Activated CD4-positive, alpha-beta T cell treated with anti-CD3 and anti-CD28 coated beads, Interleukin-2, amount 10 ng/mL, durations not matched to agents 24 days and 14 days (primary cell): ENCODE data around the gene MYADM. TPM values are rescaled to one million over a fixed set of nuclear protein-coding genes. Genes with fewer than 3 reads are reported as not detected.

Experiments used
- DNase-seq: peaks from one replicate; pipeline ENCODE4 v3.0.0; 2022
- H3K27ac Mint-ChIP-seq: one replicate; pipeline ENCODE4 v1.8.0; 2022; ENCODE audit warnings: mild to moderate bottlenecking, mixed read lengths
- H3K27me3 Mint-ChIP-seq: one replicate; pipeline ENCODE4 v1.8.0; 2022; ENCODE audit warnings: mixed read lengths
- H3K36me3 Mint-ChIP-seq: one replicate; pipeline ENCODE4 v1.8.0; 2022; ENCODE audit warnings: low read depth, mild to moderate bottlenecking, mixed read lengths
- H3K4me1 Mint-ChIP-seq: one replicate; pipeline ENCODE4 v1.8.0; 2021; ENCODE audit warnings: mixed read lengths
- H3K4me3 Mint-ChIP-seq: one replicate; pipeline ENCODE4 v1.8.0; 2022; ENCODE audit warnings: mild to moderate bottlenecking, moderate library complexity, mixed read lengths
- H3K9me3 Mint-ChIP-seq: one replicate; pipeline ENCODE4 v1.8.0; 2021; ENCODE audit warnings: mixed read lengths
- intact Hi-C: fragments of 100-400 bp; cut with micrococcal nuclease; formaldehyde crosslinking; loops from one replicate; pipeline ENCODE4 v1.15.1; 2023
- total RNA-seq: library from RNA; stranded (reverse); gene quantifications from 2 replicates; pipeline ENCODE4 v1.2.3, GENCODE V29; 2022

Gene MYADM
- total RNA-seq, 1 donor from 2014 or later, result 69.0 TPM

DNA sequence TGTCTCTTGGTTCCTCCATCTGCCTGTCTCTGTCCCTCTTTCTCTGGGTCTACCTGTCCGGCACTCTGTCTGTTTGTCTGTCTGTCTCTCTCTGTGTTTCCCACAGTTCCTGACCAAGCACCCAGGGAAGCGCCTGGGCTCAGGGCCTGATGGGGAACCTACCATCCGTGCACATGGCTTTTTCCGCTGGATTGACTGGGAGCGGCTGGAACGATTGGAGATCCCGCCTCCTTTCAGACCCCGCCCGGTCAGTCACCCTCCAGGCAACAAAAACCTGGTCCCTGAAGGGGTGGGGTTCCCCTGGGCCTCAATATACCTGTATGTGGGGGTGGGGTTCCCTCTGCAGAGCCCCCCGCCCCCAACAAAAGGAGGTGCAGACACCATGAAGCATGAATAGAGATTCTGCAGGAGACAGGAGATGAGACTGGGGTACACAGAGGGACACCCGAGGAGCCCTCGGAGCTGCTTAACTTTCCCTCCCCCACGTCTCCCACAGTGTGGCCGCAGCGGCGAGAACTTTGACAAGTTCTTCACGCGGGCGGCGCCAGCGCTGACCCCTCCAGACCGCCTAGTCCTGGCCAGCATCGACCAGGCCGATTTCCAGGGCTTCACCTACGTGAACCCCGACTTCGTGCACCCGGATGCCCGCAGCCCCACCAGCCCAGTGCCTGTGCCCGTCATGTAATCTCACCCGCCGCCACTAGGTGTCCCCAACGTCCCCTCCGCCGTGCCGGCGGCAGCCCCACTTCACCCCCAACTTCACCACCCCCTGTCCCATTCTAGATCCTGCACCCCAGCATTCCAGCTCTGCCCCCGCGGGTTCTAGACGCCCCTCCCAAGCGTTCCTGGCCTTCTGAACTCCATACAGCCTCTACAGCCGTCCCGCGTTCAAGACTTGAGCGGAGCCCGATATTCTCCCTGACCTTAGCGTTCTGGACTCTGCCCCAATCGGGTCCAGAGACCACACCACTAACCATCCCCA is 38.8 kb downstream of the MYADM start:
- peaks cover 60% of the 10 kb centered on the region for H3K27me3 Mint-ChIP-seq
- peaks cover 8% of the 10 kb centered on the region for H3K36me3 Mint-ChIP-seq
- no peak overlapping the region for H3K4me3 Mint-ChIP-seq
- peaks cover 17% of the 10 kb centered on the region for H3K4me1 Mint-ChIP-seq
- no peak overlapping the region for H3K27ac Mint-ChIP-seq
- H3K9me3 Mint-ChIP-seq, result no peaks in the 10 kb centered on the region
- intact Hi-C loops, result loop anchor here (1.0 to 10.0 kb wide), 3 partner anchors 62 to 118 kb away; no protein-coding TSS in a partner anchor
- DNase-seq, result peak; percentile 92

DNA sequence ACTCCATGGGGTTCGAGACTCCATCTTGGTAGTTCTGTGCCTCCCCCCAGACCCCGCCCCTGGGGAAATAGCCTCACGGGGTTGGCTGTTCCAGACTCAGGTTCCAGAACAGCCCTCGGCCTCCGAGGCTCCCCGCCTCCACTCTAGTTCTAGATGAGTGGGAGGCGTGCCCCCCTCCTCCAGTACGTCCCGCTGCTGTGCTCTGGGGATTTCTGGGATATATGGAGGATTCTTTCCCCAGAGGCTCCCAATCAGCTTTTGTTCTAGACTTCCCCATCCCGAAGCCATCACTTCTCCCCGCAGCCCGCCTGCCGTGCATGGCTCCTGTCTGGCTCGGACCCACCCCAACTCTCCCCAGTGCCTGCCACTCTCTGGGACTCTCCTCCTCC is 39.5 kb downstream of the MYADM start:
- Mint-ChIP-seq H3K27ac (no peak overlapping the region), H3K36me3 (peaks cover 8% of the 10 kb centered on the region), H3K4me1 (peaks cover 17% of the 10 kb centered on the region), H3K9me3 (no peaks in the 10 kb centered on the region), H3K27me3 (peaks cover 67% of the 10 kb centered on the region), H3K4me3 (no peak overlapping the region)
- intact Hi-C loops, result loop anchor here (5.0 to 10.0 kb wide), 2 partner anchors 62 to 70 kb away; no protein-coding TSS in a partner anchor
- DNase-seq, result no peak

DNA sequence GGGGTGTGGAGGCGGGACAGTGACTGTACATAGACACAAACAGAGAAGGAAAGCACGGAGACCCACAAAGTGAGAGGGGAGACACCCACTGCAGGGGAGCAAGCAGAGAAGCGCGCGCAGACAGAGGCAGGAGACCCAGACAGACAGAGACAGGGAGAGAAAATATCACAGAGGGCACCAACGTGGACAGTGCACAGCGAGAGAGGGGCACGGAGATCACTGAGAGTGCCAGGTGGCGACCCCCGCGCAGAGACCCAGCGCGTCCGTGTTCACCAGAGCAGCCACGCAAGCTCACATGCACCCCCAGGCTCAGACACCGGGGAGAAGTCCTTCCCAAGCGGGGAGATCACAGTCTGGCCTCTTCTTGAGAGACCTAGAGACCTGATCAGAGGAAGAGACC is 40.0 kb downstream of the MYADM start:
- intact Hi-C loops, result loop anchor here (5.0 to 10.0 kb wide), 2 partner anchors 63 to 70 kb away; no protein-coding TSS in a partner anchor
- Mint-ChIP-seq H3K27me3 (peaks cover 67% of the 10 kb centered on the region), H3K4me3 (peak overlapping the region; percentile 8)

DNA sequence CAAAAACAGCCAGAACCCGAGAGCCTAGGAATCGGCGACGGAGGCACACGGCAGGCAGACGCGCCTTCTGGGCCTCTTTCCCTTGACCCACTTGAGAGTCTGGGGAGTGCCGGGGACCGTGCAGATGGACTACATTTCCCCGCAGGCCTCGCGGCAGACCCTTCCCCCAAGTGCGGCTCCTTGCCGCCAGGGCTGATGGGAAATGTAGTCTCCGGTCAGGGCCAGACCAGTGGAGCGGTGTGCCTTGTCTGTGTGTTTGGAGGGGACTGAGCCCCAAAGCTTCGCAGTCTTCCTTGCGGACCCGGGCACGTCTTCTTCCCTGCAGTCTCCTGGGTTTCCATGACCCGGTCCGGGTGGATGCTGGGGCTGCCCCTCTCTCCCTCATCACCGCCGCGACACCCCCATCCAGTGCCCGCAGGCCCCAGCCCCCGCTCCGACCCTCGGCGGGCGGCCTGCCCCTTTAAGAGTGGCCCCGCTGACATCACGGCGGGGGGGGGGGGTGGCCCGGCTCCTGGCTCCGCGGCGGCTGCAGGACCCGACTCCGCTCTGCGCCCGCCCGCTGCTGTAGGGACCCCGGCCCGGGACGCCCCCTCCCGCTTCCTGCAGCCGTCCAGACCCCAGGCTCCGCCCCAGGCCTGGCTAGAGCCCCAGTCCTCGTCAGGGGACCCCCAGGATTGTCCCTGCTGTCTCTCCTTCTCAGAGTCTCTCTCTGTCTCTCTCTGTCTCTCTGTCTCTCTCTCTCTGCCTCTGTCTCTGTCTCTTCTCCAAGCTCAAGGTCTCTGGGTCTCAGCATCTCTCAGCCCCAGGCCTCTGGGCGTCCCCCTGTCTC is 40.6 kb downstream of the MYADM start:
- Mint-ChIP-seq H3K36me3 (peaks cover 8% of the 10 kb centered on the region), H3K9me3 (no peaks in the 10 kb centered on the region), H3K4me3 (peak overlapping the region; percentile 29), H3K27ac (peak overlapping the region; percentile 5), H3K4me1 (peaks cover 17% of the 10 kb centered on the region), H3K27me3 (peaks cover 66% of the 10 kb centered on the region)
- intact Hi-C loops, result loop anchor here (5.0 to 10.0 kb wide), 2 partner anchors 64 to 69 kb away; no protein-coding TSS in a partner anchor
- peak; percentile 83 for DNase-seq

More for the DNA sequence above, 40.0 kb downstream of the MYADM start:
- no peak for DNase-seq
- Mint-ChIP-seq H3K36me3 (peaks cover 8% of the 10 kb centered on the region), H3K9me3 (no peaks in the 10 kb centered on the region), H3K4me1 (peaks cover 17% of the 10 kb centered on the region), H3K27ac (no peak overlapping the region)

GRCh38 chr19:53908935-53909415 is 41.3 kb downstream of the MYADM start, which contains the start of gene CACNG7:
Gene CACNG7 (plus strand): TSS chr19:53909278. CDS start chr19:53912832, 3,554 bp downstream.
- H3K27me3 Mint-ChIP-seq, result peaks cover 66% of the 10 kb centered on the region
- intact Hi-C loops, result loop anchor here (5.0 to 10.0 kb wide), 2 partner anchors 64 to 68 kb away; no protein-coding TSS in a partner anchor
- peaks cover 17% of the 10 kb centered on the region for H3K4me1 Mint-ChIP-seq
- H3K36me3 Mint-ChIP-seq, result peaks cover 8% of the 10 kb centered on the region
- H3K4me3 Mint-ChIP-seq, result peak within 1 kb of the TSS; percentile 29
- no peaks in the 10 kb centered on the region for H3K9me3 Mint-ChIP-seq
- DNase-seq, result no peak
- peak within 1 kb of the TSS; percentile 5 for H3K27ac Mint-ChIP-seq

- Mint-ChIP-seq H3K4me1 (peaks cover 17% of the 10 kb centered on the region), H3K27ac (no peak overlapping the region), H3K4me3 (no peak overlapping the region), H3K9me3 (no peaks in the 10 kb centered on the region), H3K27me3 (peaks cover 64% of the 10 kb centered on the region), H3K36me3 (peaks cover 8% of the 10 kb centered on the region)
- DNase-seq, result no peak
- intact Hi-C loops, result loop anchor here (5.0 to 10.0 kb wide), 2 partner anchors 65 to 68 kb away; no protein-coding TSS in a partner anchor
Measured at GRCh38 chr19:53909471-53910169, 41.9 kb downstream of the MYADM start.

GRCh38 chr19:53910170-53910518 is 42.5 kb downstream of the MYADM start:
- Mint-ChIP-seq H3K4me3 (no peak overlapping the region), H3K27me3 (peaks cover 60% of the 10 kb centered on the region), H3K4me1 (peaks cover 17% of the 10 kb centered on the region), H3K36me3 (peaks cover 8% of the 10 kb centered on the region), H3K27ac (no peak overlapping the region), H3K9me3 (no peaks in the 10 kb centered on the region)
- DNase-seq, result no peak
- intact Hi-C loops, result no loop called here

DNA sequence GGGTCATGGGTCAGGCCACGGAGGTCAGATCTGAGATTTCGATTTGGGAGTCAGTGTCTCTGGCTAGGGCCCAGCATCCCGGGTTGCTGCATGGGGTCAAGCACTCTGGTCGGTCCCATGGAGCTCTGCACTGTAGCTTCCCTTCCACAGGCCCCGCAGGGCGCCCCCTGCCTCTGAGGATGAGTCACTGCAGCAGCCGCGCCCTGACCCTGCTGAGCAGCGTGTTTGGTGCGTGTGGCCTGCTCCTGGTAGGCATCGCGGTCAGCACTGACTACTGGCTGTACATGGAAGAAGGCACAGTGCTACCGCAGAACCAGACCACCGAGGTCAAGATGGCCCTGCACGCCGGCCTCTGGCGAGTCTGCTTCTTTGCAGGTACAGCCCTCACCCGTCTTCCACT is 45.0 kb downstream of the MYADM start:
- peak; percentile 66 for DNase-seq
- H3K36me3 Mint-ChIP-seq, result peaks cover 6% of the 10 kb centered on the region
- intact Hi-C loops, result no loop called here

DNA sequence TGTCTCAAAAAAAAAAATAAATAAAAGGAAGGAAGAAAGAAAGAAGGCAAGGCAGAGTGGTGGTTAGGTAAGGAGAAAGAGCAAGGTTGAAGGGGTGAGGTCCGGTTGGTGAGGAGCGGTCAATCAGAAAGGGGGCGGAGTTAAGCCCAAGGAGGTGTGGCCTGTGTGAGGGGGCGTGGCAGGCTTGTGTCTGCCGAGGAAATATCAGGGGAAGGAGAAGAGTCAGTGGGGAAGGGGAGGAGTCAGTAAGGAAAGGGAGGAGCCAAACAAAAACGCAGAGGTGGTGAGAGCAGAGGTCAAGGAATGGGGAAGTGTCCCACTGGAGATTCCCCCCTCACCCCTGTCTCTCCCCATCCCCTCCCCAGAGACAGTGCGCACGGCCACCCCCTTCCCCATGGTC is 47.3 kb downstream of the MYADM start:
- no peak overlapping the region for H3K4me3 Mint-ChIP-seq
- H3K27me3 Mint-ChIP-seq, result peaks cover 21% of the 10 kb centered on the region
- no peak overlapping the region for H3K27ac Mint-ChIP-seq
- no peaks in the 10 kb centered on the region for H3K4me1 Mint-ChIP-seq
- no peak for DNase-seq
- no peaks in the 10 kb centered on the region for H3K9me3 Mint-ChIP-seq
- no peaks in the 10 kb centered on the region for H3K36me3 Mint-ChIP-seq
- intact Hi-C loops, result no loop called here

More for the DNA sequence above, 45.0 kb downstream of the MYADM start:
- H3K27ac Mint-ChIP-seq, result no peak overlapping the region
- H3K9me3 Mint-ChIP-seq, result no peaks in the 10 kb centered on the region
- no peak overlapping the region for H3K4me3 Mint-ChIP-seq
- peaks cover 39% of the 10 kb centered on the region for H3K27me3 Mint-ChIP-seq
- H3K4me1 Mint-ChIP-seq, result peaks cover 9% of the 10 kb centered on the region

DNA sequence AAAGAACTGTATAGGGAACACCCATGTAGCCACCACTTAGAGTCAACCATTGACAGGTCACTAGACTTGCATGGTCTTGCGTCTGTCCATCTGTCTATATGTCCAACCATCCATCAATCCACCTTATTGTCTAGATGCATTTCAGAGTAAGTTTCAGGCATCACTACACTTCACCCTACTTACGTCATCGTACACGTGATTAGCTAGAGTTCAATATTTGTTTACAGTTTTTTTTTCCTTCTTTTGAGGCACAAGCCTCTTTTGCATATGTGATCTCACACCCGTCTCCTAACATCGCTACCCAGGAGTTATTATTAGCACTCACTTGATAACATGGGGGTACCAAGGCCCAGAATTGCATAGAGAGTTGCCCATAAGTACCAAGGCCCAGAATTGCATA is 48.3 kb downstream of the MYADM start:
- DNase-seq, result no peak
- intact Hi-C loops, result no loop called here
- H3K9me3 Mint-ChIP-seq, result no peaks in the 10 kb centered on the region

GRCh38 chr19:53917356-53917755 is 49.7 kb downstream of the MYADM start:
- DNase-seq, result no peak
- H3K27ac Mint-ChIP-seq, result no peak overlapping the region
- H3K36me3 Mint-ChIP-seq, result no peaks in the 10 kb centered on the region
- no peaks in the 10 kb centered on the region for H3K27me3 Mint-ChIP-seq
- intact Hi-C loops, result no loop called here
- no peaks in the 10 kb centered on the region for H3K4me1 Mint-ChIP-seq
- H3K4me3 Mint-ChIP-seq, result no peak overlapping the region
- H3K9me3 Mint-ChIP-seq, result no peaks in the 10 kb centered on the region

More for the DNA sequence above, 48.3 kb downstream of the MYADM start:
- H3K4me1 Mint-ChIP-seq, result no peaks in the 10 kb centered on the region
- H3K27me3 Mint-ChIP-seq, result peaks cover 12% of the 10 kb centered on the region
- no peak overlapping the region for H3K27ac Mint-ChIP-seq
- H3K4me3 Mint-ChIP-seq, result no peak overlapping the region
- H3K36me3 Mint-ChIP-seq, result no peaks in the 10 kb centered on the region
